Smooth muscle cell (in vitro differentiated cells): ENCODE results near the gene NFYC. TPM values are rescaled to one million over a fixed set of nuclear protein-coding genes. Genes with fewer than 3 reads are reported as not detected.

Source experiments
- DNase-seq: peaks from one replicate; lab custom pipeline; 2025; ENCODE audit not compliant: unreplicated experiment; lab: John Stamatoyannopoulos, UW
- H2AFZ ChIP-seq: fragments of 200-600 bp; sonication (generic); 2 replicates; pipeline ENCODE4 v1.6.0; 2016; ENCODE audit warnings: antibody characterized with exemption, low read depth, mild to moderate bottlenecking
- H3F3A ChIP-seq: fragments of 200-600 bp; sonication (generic); 2 replicates; pipeline ENCODE4 v1.6.0; 2017; ENCODE audit warnings: antibody characterized with exemption, low read depth
- H3K27ac ChIP-seq: fragments of 200-600 bp; sonication (generic); 2 replicates; pipeline ENCODE4 v1.5.1; 2016; ENCODE audit warnings: low read depth, mild to moderate bottlenecking
- H3K27me3 ChIP-seq: fragments of 200-600 bp; sonication (generic); 2 replicates; pipeline ENCODE4 v1.6.1; 2016; ENCODE audit warnings: low read depth, mild to moderate bottlenecking
- H3K36me3 ChIP-seq: fragments of 200-600 bp; sonication (generic); 2 replicates; pipeline ENCODE4 v1.5.1; 2016; ENCODE audit warnings: low read depth
- H3K4me1 ChIP-seq: fragments of 200-600 bp; sonication (generic); 2 replicates; pipeline ENCODE4 v1.5.1; 2016; ENCODE audit warnings: low read depth
- H3K4me2 ChIP-seq: fragments of 200-600 bp; sonication (generic); 2 replicates; pipeline ENCODE4 v1.6.0; 2016; ENCODE audit warnings: mild to moderate bottlenecking
- H3K4me3 ChIP-seq: fragments of 200-600 bp; sonication (generic); 2 replicates; pipeline ENCODE4 v1.5.1; 2016; ENCODE audit warnings: mild to moderate bottlenecking
- H3K79me2 ChIP-seq: fragments of 200-600 bp; sonication (generic); 2 replicates; pipeline ENCODE4 v1.6.0; 2016; ENCODE audit warnings: low read depth, mild to moderate bottlenecking
- H3K9ac ChIP-seq: fragments of 200-600 bp; sonication (generic); 2 replicates; pipeline ENCODE4 v1.6.0; 2016; ENCODE audit warnings: low read depth
- H3K9me3 ChIP-seq: fragments of 200-600 bp; sonication (generic); replicated peaks from 2 replicates; pipeline ENCODE4 v1.5.1; 2016; ENCODE audit warnings: low read depth
- H4K20me1 ChIP-seq: fragments of 200-600 bp; sonication (generic); 2 replicates; pipeline ENCODE4 v1.6.0; 2016; ENCODE audit warnings: low read depth
- CTCF ChIP-seq: fragments of 200-600 bp; sonication (generic); IDR thresholded peaks from 2 replicates; pipeline ENCODE4 v1.5.1; 2017; ENCODE audit warnings: borderline replicate concordance, mild to moderate bottlenecking, antibody characterized with exemption; ENCODE audit not compliant: insufficient read depth, poor library complexity, severe bottlenecking
- WGBS: methylation state at CpG from one replicate; pipeline ENCODE4 v1.1.7; 2016; ENCODE audit warnings: low lambda C conversion rate; 5-methylcytosine and 5-hydroxymethylcytosine counted together
- polyA plus RNA-seq: library from polyadenylated mRNA; unstranded; fragments of >200 nt; fragmentation: Nextera tagmentation; extraction: Ambion mirVana; gene quantifications from 2 replicates; pipeline ENCODE4 v1.2.1, GENCODE V29; 2016
- total RNA-seq: library from RNA; depleted of rRNA; stranded (reverse); fragments of >200 nt; gene quantifications from 2 replicates; pipeline ENCODE4 v1.2.3, GENCODE V29; 2014

Gene NFYC
- total and polyA plus RNA-seq, 2 experiments from 2014 or later, result 18.1 to 28.6 TPM

GRCh38 chr1:40742363-40743061, 51.0 kb downstream of the NFYC start:
- peaks cover 8% of the 10 kb centered on the region for H3F3A ChIP-seq
- WGBS, result 39% methylated on average over 3 of the region's 3 CpGs
- H3K4me1 ChIP-seq, result peaks cover 8% of the 10 kb centered on the region
- H3K79me2 ChIP-seq, result no peaks in the 10 kb centered on the region
- H3K36me3 ChIP-seq, result no peaks in the 10 kb centered on the region
- H3K27ac ChIP-seq, result no peak overlapping the region
- no peak overlapping the region for H3K4me3 ChIP-seq
- no peaks in the 10 kb centered on the region for H3K9me3 ChIP-seq
- no peak for DNase-seq
- no peak overlapping the region for H2AFZ ChIP-seq
- H3K4me2 ChIP-seq, result no peak overlapping the region
- H3K27me3 ChIP-seq, result no peaks in the 10 kb centered on the region
- peaks cover 94% of the 10 kb centered on the region for H4K20me1 ChIP-seq
- TF ChIP-seq CTCF, result no peak
- no peak overlapping the region for H3K9ac ChIP-seq

GRCh38 chr1:40743452-40743851, 51.9 kb downstream of the NFYC start:
- peaks cover 8% of the 10 kb centered on the region for H3K4me1 ChIP-seq
- no peaks in the 10 kb centered on the region for H3K36me3 ChIP-seq
- H3K27me3 ChIP-seq, result no peaks in the 10 kb centered on the region
- no peak for TF ChIP-seq CTCF
- H3K4me3 ChIP-seq, result no peak overlapping the region
- no peak overlapping the region for H3K27ac ChIP-seq
- DNase-seq, result no peak
- WGBS, result 98% methylated on average over 3 of the region's 3 CpGs
- H3K79me2 ChIP-seq, result no peaks in the 10 kb centered on the region
- peaks cover 96% of the 10 kb centered on the region for H4K20me1 ChIP-seq
- H3F3A ChIP-seq, result peaks cover 8% of the 10 kb centered on the region
- no peaks in the 10 kb centered on the region for H3K9me3 ChIP-seq
- H3K9ac ChIP-seq, result no peak overlapping the region
- no peak overlapping the region for H2AFZ ChIP-seq
- no peak overlapping the region for H3K4me2 ChIP-seq

- no peaks in the 10 kb centered on the region for H3K9me3 ChIP-seq
- H3K9ac ChIP-seq, result no peak overlapping the region
- no peak overlapping the region for H3K4me3 ChIP-seq
- 93% methylated on average over 3 of the region's 3 CpGs for WGBS
- TF ChIP-seq CTCF, result no peak
- no peak for DNase-seq
- peaks cover 8% of the 10 kb centered on the region for H3K4me1 ChIP-seq
- H3K27ac ChIP-seq, result no peak overlapping the region
- H4K20me1 ChIP-seq, result peaks cover 97% of the 10 kb centered on the region
- no peaks in the 10 kb centered on the region for H3K79me2 ChIP-seq
- no peaks in the 10 kb centered on the region for H3K27me3 ChIP-seq
- H2AFZ ChIP-seq, result no peak overlapping the region
- no peaks in the 10 kb centered on the region for H3K36me3 ChIP-seq
- H3K4me2 ChIP-seq, result no peak overlapping the region
- peaks cover 8% of the 10 kb centered on the region for H3F3A ChIP-seq
These were observed 52.4 kb downstream of the NFYC start for GRCh38 chr1:40743860-40744259.

GRCh38 chr1:40745176-40745575, 53.7 kb downstream of the NFYC start:
- Histone ChIP-seq H3K9ac (no peak overlapping the region), H3K79me2 (no peaks in the 10 kb centered on the region), H2AFZ (no peak overlapping the region), H3K36me3 (no peaks in the 10 kb centered on the region), H3K9me3 (no peaks in the 10 kb centered on the region), H3K27ac (no peak overlapping the region), H3K27me3 (no peaks in the 10 kb centered on the region), H4K20me1 (peaks cover 99% of the 10 kb centered on the region), H3K4me1 (peaks cover 8% of the 10 kb centered on the region), H3K4me2 (peak overlapping the region; percentile 10), H3F3A (peaks cover 8% of the 10 kb centered on the region), H3K4me3 (no peak overlapping the region)
- no peak for DNase-seq
- 74% methylated on average over 1 of the region's 1 CpG for WGBS
- TF ChIP-seq CTCF, result no peak
